PFSK-1 (cell line): Measurements from ENCODE around the gene NR3C1.

Source experiments
- TAF1 ChIP-seq: IDR thresholded peaks from 2 replicates; pipeline ENCODE4 v1.6.1; 2012; ENCODE audit warnings: low read length, control low read depth, borderline replicate concordance; ENCODE audit not compliant: insufficient read depth
- TF ChIP-seq, protein P1 (sequence below), 2 experiments: IDR thresholded peaks; 2 replicates each; pipeline versions ENCODE4 v1.6.1 to v1.8.0; 2011 to 2012; ENCODE audit warnings: low read depth in 2 of 2, low read length in 2 of 2, control low read depth in 1 of 2, inconsistent platforms in 1 of 2, mild to moderate bottlenecking in 1 of 2, moderate library complexity in 1 of 2; ENCODE audit not compliant: insufficient read depth in 1 of 2

DNA sequence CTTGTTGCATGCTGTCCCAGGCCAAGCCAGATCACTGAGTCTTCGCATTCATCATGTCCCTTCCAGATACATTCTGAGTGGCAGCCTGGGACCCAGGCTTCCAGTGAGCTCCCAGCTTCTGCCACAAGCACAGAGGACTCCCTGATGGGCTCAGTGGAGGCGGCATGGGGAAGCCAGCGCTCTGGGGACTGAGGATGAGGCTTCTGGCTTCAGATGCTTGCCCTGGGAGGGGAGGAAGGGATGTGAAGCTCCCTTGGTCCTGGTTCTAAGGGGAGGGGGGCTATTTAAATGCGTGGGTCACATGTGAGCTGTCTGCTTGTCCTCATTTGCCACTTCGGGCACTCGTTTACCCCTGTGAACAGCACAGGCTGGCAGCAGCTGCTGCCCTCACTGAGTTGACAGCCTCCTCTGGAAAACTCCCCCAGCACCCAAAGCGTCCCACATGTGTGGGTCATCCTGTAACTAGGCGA, 174.0 kb downstream of the NR3C1 start:
- TF ChIP-seq, protein P1, sequence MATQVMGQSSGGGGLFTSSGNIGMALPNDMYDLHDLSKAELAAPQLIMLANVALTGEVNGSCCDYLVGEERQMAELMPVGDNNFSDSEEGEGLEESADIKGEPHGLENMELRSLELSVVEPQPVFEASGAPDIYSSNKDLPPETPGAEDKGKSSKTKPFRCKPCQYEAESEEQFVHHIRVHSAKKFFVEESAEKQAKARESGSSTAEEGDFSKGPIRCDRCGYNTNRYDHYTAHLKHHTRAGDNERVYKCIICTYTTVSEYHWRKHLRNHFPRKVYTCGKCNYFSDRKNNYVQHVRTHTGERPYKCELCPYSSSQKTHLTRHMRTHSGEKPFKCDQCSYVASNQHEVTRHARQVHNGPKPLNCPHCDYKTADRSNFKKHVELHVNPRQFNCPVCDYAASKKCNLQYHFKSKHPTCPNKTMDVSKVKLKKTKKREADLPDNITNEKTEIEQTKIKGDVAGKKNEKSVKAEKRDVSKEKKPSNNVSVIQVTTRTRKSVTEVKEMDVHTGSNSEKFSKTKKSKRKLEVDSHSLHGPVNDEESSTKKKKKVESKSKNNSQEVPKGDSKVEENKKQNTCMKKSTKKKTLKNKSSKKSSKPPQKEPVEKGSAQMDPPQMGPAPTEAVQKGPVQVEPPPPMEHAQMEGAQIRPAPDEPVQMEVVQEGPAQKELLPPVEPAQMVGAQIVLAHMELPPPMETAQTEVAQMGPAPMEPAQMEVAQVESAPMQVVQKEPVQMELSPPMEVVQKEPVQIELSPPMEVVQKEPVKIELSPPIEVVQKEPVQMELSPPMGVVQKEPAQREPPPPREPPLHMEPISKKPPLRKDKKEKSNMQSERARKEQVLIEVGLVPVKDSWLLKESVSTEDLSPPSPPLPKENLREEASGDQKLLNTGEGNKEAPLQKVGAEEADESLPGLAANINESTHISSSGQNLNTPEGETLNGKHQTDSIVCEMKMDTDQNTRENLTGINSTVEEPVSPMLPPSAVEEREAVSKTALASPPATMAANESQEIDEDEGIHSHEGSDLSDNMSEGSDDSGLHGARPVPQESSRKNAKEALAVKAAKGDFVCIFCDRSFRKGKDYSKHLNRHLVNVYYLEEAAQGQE (IDR thresholded peaks at IDR 0.05; ENCODE audit: insufficient read depth in 1 of 2, low read depth in 2 of 2, low read length in 2 of 2) = no peak
- no peak for TF ChIP-seq TAF1
